Brain microvascular endothelial cell (primary cell): ENCODE data around the gene G0S2.

Experiments
- DNase-seq: peaks from one replicate; pipeline ENCODE4 v3.0.0-alpha.2; 2020
- H3K27ac ChIP-seq: fragments of 250-450 bp; sonication (Bioruptor Pico); 2 replicates; pipeline ENCODE4 v1.5.1; 2020; ENCODE audit warnings: mild to moderate bottlenecking, moderate library complexity
- H3K27me3 ChIP-seq: fragments of 250-450 bp; sonication (Bioruptor Pico); replicated peaks from 2 replicates; pipeline ENCODE4 v1.5.1; 2020; ENCODE audit warnings: mild to moderate bottlenecking
- H3K36me3 ChIP-seq: fragments of 250-450 bp; sonication (Bioruptor Pico); replicated peaks from 2 replicates; pipeline ENCODE4 v1.5.1; 2020; ENCODE audit warnings: mild to moderate bottlenecking
- H3K4me3 ChIP-seq: 2 replicates; pipeline ENCODE4 v1.5.1; 2011; ENCODE audit warnings: low read depth, mild to moderate bottlenecking, control low read depth, low read length, moderate library complexity
- in situ Hi-C: cut with HindIII; loops from 2 replicates; pipeline ENCODE4 v1.10.0; 2017; ENCODE audit warnings: low sequenced_read_pairs, low pct_ligation_motif_present
- TF ChIP-seq, protein P1 (sequence below): IDR thresholded peaks from 2 replicates; pipeline ENCODE4 v1.5.1; 2011; ENCODE audit warnings: low read depth, mild to moderate bottlenecking, moderate library complexity, low read length, control low read depth, inconsistent platforms; ENCODE audit errors: missing control alignments

Gene G0S2

DNA sequence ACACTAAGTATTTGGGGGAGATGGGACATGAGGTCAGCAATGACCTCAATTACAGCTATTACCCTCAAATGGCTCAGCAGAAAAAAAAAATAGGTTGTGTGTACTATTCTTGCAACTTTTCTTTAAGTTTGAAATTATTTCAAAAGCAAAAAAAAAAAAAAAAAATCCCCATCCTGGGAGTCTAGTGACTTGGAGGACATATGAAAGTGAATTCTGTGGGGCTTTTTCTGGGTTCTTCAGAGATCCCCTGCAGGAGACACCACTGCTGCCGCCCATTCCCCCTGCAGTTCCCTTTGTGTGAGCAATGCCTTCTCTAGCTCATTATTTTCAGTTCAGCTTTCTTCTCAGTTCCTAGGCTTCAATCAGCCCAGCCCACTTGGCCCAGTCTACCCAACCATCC lies 46.1 kb downstream of the G0S2 start:
- Histone ChIP-seq H3K4me3 (no peak overlapping the region), H3K27me3 (no peaks in the 10 kb centered on the region), H3K36me3 (no peaks in the 10 kb centered on the region), H3K27ac (no peak overlapping the region)
- in situ Hi-C loops = no loop called here
- TF ChIP-seq, protein P1, sequence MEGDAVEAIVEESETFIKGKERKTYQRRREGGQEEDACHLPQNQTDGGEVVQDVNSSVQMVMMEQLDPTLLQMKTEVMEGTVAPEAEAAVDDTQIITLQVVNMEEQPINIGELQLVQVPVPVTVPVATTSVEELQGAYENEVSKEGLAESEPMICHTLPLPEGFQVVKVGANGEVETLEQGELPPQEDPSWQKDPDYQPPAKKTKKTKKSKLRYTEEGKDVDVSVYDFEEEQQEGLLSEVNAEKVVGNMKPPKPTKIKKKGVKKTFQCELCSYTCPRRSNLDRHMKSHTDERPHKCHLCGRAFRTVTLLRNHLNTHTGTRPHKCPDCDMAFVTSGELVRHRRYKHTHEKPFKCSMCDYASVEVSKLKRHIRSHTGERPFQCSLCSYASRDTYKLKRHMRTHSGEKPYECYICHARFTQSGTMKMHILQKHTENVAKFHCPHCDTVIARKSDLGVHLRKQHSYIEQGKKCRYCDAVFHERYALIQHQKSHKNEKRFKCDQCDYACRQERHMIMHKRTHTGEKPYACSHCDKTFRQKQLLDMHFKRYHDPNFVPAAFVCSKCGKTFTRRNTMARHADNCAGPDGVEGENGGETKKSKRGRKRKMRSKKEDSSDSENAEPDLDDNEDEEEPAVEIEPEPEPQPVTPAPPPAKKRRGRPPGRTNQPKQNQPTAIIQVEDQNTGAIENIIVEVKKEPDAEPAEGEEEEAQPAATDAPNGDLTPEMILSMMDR = no peak
- DNase-seq = no peak

DNA sequence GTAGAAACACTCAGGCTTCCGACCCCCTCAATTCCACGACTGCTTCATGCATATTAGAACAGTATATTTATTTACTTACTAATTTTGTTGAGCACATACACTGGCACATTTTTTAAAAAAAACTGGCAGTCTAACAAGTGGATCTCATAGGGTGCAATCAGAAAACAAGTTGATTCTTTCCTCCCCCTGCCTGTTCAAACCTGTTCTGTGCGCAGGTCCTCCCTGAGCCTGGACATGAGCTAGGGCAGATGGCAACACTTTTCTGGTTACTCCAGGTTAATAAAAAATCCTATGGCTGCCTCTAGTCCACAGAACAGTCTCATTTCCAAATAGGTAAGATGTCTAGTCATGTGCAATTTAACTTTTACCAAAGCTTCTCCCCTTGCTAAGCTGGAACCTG lies 48.1 kb downstream of the G0S2 start:
- no peak for DNase-seq
- TF ChIP-seq, protein P1 = no peak
- no peaks in the 10 kb centered on the region for H3K27me3 ChIP-seq
- no peak overlapping the region for H3K4me3 ChIP-seq
- H3K36me3 ChIP-seq = no peaks in the 10 kb centered on the region
- in situ Hi-C loops = no loop called here
- no peak overlapping the region for H3K27ac ChIP-seq

DNA sequence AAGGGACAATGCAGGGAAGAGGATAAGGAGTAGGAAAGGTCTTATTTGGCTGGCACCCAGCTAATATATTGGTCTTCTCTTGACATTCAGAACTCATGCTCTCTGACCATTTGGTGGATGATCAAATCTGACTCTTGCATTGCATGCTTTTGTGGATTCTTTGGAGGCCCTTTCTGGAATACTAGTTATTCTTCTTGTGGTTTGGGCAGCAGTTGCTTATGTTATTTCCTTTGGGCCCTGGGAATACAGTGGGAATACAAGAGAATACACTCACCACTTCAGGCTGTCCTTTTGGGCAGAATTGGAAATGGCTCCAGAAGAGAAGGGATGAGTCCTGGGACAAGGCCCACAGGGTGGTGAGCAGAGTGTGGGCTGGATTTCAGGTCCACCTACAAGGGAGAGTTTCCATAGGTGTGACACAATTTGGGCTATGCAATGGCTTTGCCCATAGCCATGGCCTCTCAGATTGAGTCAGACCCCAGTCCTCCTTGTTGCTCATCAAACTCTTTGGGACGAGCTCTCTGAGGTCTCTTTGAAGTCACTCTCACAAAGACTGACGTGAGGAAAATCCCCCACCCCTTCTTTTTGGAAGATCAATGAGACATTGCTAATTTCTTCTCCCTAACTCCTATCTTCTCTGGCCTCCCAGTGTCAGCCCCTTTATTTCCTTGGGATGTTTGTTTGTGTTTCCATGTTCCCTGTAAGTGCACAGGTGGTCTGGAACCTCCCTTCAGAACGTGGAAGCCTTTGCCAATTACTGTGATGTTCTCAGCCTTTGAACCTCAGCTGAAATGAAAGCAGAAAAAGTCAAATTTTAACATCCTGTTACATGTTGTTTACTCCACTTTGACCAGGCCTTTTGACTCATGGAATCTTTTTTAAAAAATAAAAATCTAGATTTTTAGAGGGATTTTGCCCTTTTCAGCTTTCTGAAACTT lies 48.8 kb downstream of the G0S2 start:
- in situ Hi-C loops = no loop called here
- DNase-seq = no peak
- Histone ChIP-seq H3K27ac (no peak overlapping the region), H3K27me3 (no peaks in the 10 kb centered on the region), H3K4me3 (no peak overlapping the region), H3K36me3 (no peaks in the 10 kb centered on the region)
- TF ChIP-seq, protein P1 = no peak
